Neural progenitor cell (in vitro differentiated cells): ENCODE data around the gene PHB1. TPM values are rescaled to one million over a fixed set of nuclear protein-coding genes. Genes with fewer than 3 reads are reported as not detected.

Experiments
- DNase-seq: peaks from one replicate; pipeline ENCODE4 v3.0.0-alpha.2; 2016; ENCODE audit warnings: low spot score
- H2AFZ ChIP-seq: fragments of 200-600 bp; sonication (generic); replicated peaks from 2 replicates; pipeline ENCODE4 v1.6.1; 2016; ENCODE audit warnings: antibody characterized with exemption
- H3F3A ChIP-seq: fragments of 200-600 bp; sonication (generic); 2 replicates; pipeline ENCODE4 v1.6.1; 2016; ENCODE audit warnings: antibody characterized with exemption, low read depth
- H3K27ac ChIP-seq: fragments of 200-600 bp; sonication (generic); 2 replicates; pipeline ENCODE4 v1.5.1; 2016; ENCODE audit warnings: mild to moderate bottlenecking
- H3K27me3 ChIP-seq: fragments of 200-600 bp; sonication (generic); 2 replicates; pipeline ENCODE4 v1.6.1; 2016; ENCODE audit warnings: mild to moderate bottlenecking, moderate library complexity
- H3K36me3 ChIP-seq: fragments of 200-600 bp; sonication (generic); 2 replicates; pipeline ENCODE4 v1.5.1; 2016
- H3K4me1 ChIP-seq: fragments of 200-600 bp; sonication (generic); 2 replicates; pipeline ENCODE4 v1.6.1; 2016; ENCODE audit warnings: mixed run types
- H3K4me2 ChIP-seq: fragments of 200-600 bp; sonication (generic); 2 replicates; pipeline ENCODE4 v1.6.1; 2016
- H3K4me3 ChIP-seq: fragments of 200-600 bp; sonication (generic); 2 replicates; pipeline ENCODE4 v1.5.1; 2016
- H3K79me2 ChIP-seq: fragments of 200-600 bp; sonication (generic); 2 replicates; pipeline ENCODE4 v1.6.1; 2016; ENCODE audit warnings: low read depth
- H3K9ac ChIP-seq: fragments of 200-600 bp; sonication (generic); 2 replicates; pipeline ENCODE4 v1.6.1; 2016
- H3K9me3 ChIP-seq: fragments of 200-600 bp; sonication (generic); 2 replicates; pipeline ENCODE4 v1.5.1; 2016; ENCODE audit warnings: low read depth
- H4K20me1 ChIP-seq: fragments of 200-600 bp; sonication (generic); 2 replicates; pipeline ENCODE4 v1.6.1; 2016; ENCODE audit warnings: low read depth
- H3K27ac Mint-ChIP-seq: 3 replicates; pipeline ENCODE4 v1.8.0; 2021; ENCODE audit warnings: mixed read lengths
- H3K27me3 Mint-ChIP-seq: 2 replicates; pipeline ENCODE4 v1.8.0; 2022; ENCODE audit warnings: low read depth, mild to moderate bottlenecking, inconsistent platforms, moderate library complexity, mixed read lengths; ENCODE audit not compliant: insufficient read depth
- H3K36me3 Mint-ChIP-seq: 3 replicates; pipeline ENCODE4 v1.8.0; 2021; ENCODE audit warnings: mixed read lengths
- H3K4me1 Mint-ChIP-seq: 3 replicates; pipeline ENCODE4 v1.8.0; 2021; ENCODE audit warnings: mixed read lengths
- H3K4me3 Mint-ChIP-seq: 3 replicates; pipeline ENCODE4 v1.8.0; 2021; ENCODE audit warnings: mild to moderate bottlenecking, moderate library complexity, mixed read lengths
- H3K9me3 Mint-ChIP-seq: 3 replicates; pipeline ENCODE4 v1.8.0; 2020; ENCODE audit warnings: mixed read lengths
- EZH2 ChIP-seq: fragments of 200-600 bp; sonication (generic); IDR thresholded peaks from 2 replicates; pipeline ENCODE4 v1.6.1; 2017; ENCODE audit warnings: antibody characterized with exemption, mild to moderate bottlenecking, moderate library complexity
- EZH2phosphoT487 ChIP-seq: fragments of 200-600 bp; sonication (generic); IDR thresholded peaks from 2 replicates; pipeline ENCODE4 v1.6.1; 2017; ENCODE audit warnings: antibody characterized with exemption
- total RNA-seq: library from RNA; depleted of rRNA; stranded (reverse); fragments of >200 nt; gene quantifications from 2 replicates; pipeline ENCODE4 v1.2.3, GENCODE V29; 2015; ENCODE audit warnings: low replicate concordance
- TF ChIP-seq, protein P1 (sequence below): fragments of 200-600 bp; sonication (generic); IDR thresholded peaks from 2 replicates; pipeline ENCODE4 v1.5.1; 2017; ENCODE audit warnings: antibody characterized with exemption, mild to moderate bottlenecking

PHB1 gene
- total RNA-seq, 1 donor from 2014 or later = 126 TPM

DNA sequence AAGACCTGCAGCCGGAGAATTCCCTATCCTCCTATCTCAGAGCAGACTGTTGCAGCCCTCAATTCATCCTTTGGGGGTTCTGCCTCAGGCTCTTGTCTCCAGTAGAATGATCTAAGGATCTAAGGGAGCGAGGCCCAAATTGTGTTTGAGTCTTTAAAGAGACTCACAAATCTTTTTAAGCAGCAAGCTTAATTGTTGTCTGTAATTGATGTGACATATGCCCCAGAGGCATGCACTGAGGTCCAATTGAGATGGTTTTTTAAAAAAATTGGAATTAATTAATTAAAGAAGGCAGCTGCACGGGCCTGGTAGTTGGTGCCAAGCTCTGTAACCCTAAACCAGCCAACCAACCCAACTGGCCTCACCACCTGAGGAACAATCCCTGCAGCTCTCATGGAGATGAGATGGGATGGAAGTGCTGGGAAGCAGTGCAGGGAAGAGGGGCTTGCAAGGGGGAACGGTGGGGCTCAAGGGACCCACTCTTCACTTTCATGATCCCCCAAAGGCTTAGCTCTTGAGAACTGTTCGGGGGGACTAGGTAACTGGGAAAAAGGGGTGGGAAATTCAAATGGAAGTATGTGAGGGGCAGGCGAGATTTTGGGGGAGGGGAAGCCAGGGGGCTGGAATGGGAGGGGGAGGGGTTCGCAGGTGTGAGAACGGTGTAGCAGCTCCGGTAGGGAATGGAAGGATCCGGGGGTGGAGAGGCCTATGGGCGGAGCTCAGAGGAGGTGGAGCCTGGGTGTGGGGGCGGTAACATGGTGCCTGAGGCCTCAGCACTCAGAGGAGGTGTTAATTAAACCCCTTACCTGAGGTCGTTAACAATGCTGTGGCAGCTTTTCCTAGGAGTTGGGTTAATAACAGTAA lies 43.5 kb downstream of the PHB1 start:
- peaks cover 18% of the 10 kb centered on the region for H3K4me1 ChIP-seq
- Mint-ChIP-seq H3K36me3 (no peaks in the 10 kb centered on the region), H3K27ac (no peak overlapping the region), H3K9me3 (no peaks in the 10 kb centered on the region), H3K4me1 (no peaks in the 10 kb centered on the region), H3K4me3 (no peak overlapping the region), H3K27me3 (no peaks in the 10 kb centered on the region)
- no peaks in the 10 kb centered on the region for H3K36me3 ChIP-seq
- no peaks in the 10 kb centered on the region for H3K27me3 ChIP-seq
- no peak overlapping the region for H3K27ac ChIP-seq
- H3F3A ChIP-seq = no peaks in the 10 kb centered on the region
- H2AFZ ChIP-seq = no peak overlapping the region
- peak overlapping the region; percentile 31 for H3K4me2 ChIP-seq
- no peaks in the 10 kb centered on the region for H3K79me2 ChIP-seq
- no peak overlapping the region for H3K4me3 ChIP-seq
- no peak for TF ChIP-seq EZH2
- TF ChIP-seq EZH2phosphoT487 = no peak
- TF ChIP-seq, protein P1, sequence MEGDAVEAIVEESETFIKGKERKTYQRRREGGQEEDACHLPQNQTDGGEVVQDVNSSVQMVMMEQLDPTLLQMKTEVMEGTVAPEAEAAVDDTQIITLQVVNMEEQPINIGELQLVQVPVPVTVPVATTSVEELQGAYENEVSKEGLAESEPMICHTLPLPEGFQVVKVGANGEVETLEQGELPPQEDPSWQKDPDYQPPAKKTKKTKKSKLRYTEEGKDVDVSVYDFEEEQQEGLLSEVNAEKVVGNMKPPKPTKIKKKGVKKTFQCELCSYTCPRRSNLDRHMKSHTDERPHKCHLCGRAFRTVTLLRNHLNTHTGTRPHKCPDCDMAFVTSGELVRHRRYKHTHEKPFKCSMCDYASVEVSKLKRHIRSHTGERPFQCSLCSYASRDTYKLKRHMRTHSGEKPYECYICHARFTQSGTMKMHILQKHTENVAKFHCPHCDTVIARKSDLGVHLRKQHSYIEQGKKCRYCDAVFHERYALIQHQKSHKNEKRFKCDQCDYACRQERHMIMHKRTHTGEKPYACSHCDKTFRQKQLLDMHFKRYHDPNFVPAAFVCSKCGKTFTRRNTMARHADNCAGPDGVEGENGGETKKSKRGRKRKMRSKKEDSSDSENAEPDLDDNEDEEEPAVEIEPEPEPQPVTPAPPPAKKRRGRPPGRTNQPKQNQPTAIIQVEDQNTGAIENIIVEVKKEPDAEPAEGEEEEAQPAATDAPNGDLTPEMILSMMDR = no peak
- peak; percentile 47 for DNase-seq
- no peaks in the 10 kb centered on the region for H4K20me1 ChIP-seq
- no peaks in the 10 kb centered on the region for H3K9me3 ChIP-seq
- no peak overlapping the region for H3K9ac ChIP-seq

DNA sequence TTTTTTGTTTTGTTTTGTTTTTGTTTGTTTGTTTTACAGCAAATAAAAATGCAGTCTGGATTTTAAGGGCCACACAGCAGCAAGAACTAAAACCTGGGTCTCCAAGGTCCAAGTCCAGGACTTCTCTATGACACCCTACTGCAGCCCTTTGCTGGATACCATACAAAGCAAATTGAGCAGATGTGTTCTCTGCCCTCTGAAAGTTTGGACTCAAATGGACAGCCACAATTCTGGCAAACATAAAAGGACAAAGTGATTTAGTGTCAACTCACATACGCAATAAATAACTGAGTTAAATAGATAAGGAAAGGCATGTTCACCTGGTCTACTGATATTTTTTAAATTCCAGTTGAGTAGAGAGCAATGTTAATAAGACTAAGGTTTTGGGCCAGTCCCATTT lies 44.9 kb downstream of the PHB1 start:
- no peaks in the 10 kb centered on the region for H3K9me3 Mint-ChIP-seq
- no peak for DNase-seq
- H3K27me3 Mint-ChIP-seq = no peaks in the 10 kb centered on the region
- H3K4me3 Mint-ChIP-seq = no peak overlapping the region
- Histone ChIP-seq H3K4me3 (no peak overlapping the region), H3K79me2 (no peaks in the 10 kb centered on the region), H3K27ac (no peak overlapping the region), H3K27me3 (no peaks in the 10 kb centered on the region), H3K4me1 (peaks cover 18% of the 10 kb centered on the region), H2AFZ (no peak overlapping the region), H3K9me3 (no peaks in the 10 kb centered on the region), H3K9ac (no peak overlapping the region), H3K36me3 (no peaks in the 10 kb centered on the region), H4K20me1 (no peaks in the 10 kb centered on the region), H3F3A (peaks cover 5% of the 10 kb centered on the region), H3K4me2 (no peak overlapping the region)
- H3K36me3 Mint-ChIP-seq = no peaks in the 10 kb centered on the region
- TF ChIP-seq, protein P1 = no peak
- TF ChIP-seq EZH2phosphoT487 (no peak), EZH2 (no peak)
- H3K4me1 Mint-ChIP-seq = no peaks in the 10 kb centered on the region
- H3K27ac Mint-ChIP-seq = no peak overlapping the region

GRCh38 chr17:49369089-49369488 lies 45.6 kb downstream of the PHB1 start:
- H3K79me2 ChIP-seq = no peaks in the 10 kb centered on the region
- H3K9ac ChIP-seq = no peak overlapping the region
- no peaks in the 10 kb centered on the region for H3K36me3 ChIP-seq
- H3K4me3 ChIP-seq = no peak overlapping the region
- TF ChIP-seq EZH2 (no peak), EZH2phosphoT487 (no peak)
- TF ChIP-seq, protein P1 = no peak
- peaks cover 18% of the 10 kb centered on the region for H3K4me1 ChIP-seq
- no peaks in the 10 kb centered on the region for H4K20me1 ChIP-seq
- no peak overlapping the region for H2AFZ ChIP-seq
- no peak for DNase-seq
- no peak overlapping the region for H3K27ac Mint-ChIP-seq
- peaks cover 5% of the 10 kb centered on the region for H3F3A ChIP-seq
- H3K4me1 Mint-ChIP-seq = no peaks in the 10 kb centered on the region
- no peak overlapping the region for H3K27ac ChIP-seq
- no peaks in the 10 kb centered on the region for H3K9me3 ChIP-seq
- no peaks in the 10 kb centered on the region for H3K27me3 Mint-ChIP-seq
- no peak overlapping the region for H3K4me2 ChIP-seq
- no peak overlapping the region for H3K4me3 Mint-ChIP-seq
- H3K9me3 Mint-ChIP-seq = no peaks in the 10 kb centered on the region
- no peaks in the 10 kb centered on the region for H3K36me3 Mint-ChIP-seq
- no peaks in the 10 kb centered on the region for H3K27me3 ChIP-seq
